Small intestine (tissue), 16 donors: ENCODE results near the gene MEGF11. TPM values are rescaled to one million over a fixed set of nuclear protein-coding genes. Genes with fewer than 3 reads are reported as not detected.

ENCODE experiments used
- DNase-seq, 2 donors: peaks; one replicate each; pipeline versions ENCODE4 v3.0.0 to v3.0.0-alpha.2; 2013
- FAIRE-seq: peaks from 2 replicates; lab custom pipeline; 2012; peaks lifted over from hg19 to GRCh38; lab: Jason Lieb, UNC
- H3K27ac ChIP-seq, 3 donors: one replicate each; pipeline ENCODE4 v1.5.1; 2013; ENCODE audit warnings: low read length in 2 of 3, mild to moderate bottlenecking in 2 of 3, control low read depth in 1 of 3, inconsistent platforms in 1 of 3, low read depth in 1 of 3, moderate library complexity in 1 of 3
- H3K27me3 ChIP-seq, 3 donors: one replicate each; pipeline ENCODE4 v1.6.1; 2013; ENCODE audit warnings: low read length in 3 of 3, inconsistent platforms in 1 of 3; ENCODE audit not compliant: control insufficient read depth in 3 of 3, insufficient read depth in 3 of 3
- H3K36me3 ChIP-seq, 3 donors: one replicate each; pipeline ENCODE4 v1.6.1; 2013; ENCODE audit warnings: low read length in 3 of 3, inconsistent platforms in 1 of 3, low read depth in 1 of 3, mild to moderate bottlenecking in 1 of 3, moderate library complexity in 1 of 3; ENCODE audit not compliant: control insufficient read depth in 3 of 3, insufficient read depth in 2 of 3
- H3K4me1 ChIP-seq, 3 donors: one replicate each; pipeline ENCODE4 v1.6.1; 2013; ENCODE audit warnings: low read length in 2 of 3, inconsistent platforms in 1 of 3, low read depth in 1 of 3, mild to moderate bottlenecking in 1 of 3, moderate library complexity in 1 of 3; ENCODE audit not compliant: control insufficient read depth in 3 of 3, insufficient read depth in 2 of 3
- H3K4me3 ChIP-seq, 3 donors: one replicate each; pipeline ENCODE4 v1.5.1; 2013; ENCODE audit warnings: low read length in 3 of 3, control low read depth in 1 of 3, inconsistent platforms in 1 of 3, low read depth in 1 of 3, mild to moderate bottlenecking in 1 of 3, moderate library complexity in 1 of 3
- H3K9me3 ChIP-seq, 2 donors: one replicate each; pipeline ENCODE4 v1.6.1; 2013; ENCODE audit warnings: low read depth in 1 of 2, low read length in 1 of 2; ENCODE audit not compliant: control insufficient read depth in 2 of 2, insufficient read depth in 1 of 2
- WGBS, 3 donors: extraction: QIAGEN DNeasy Blood & Tissue Kit; methylation state at CpG; one replicate each; pipeline ENCODE4 v1.1.7; 2013; 5-methylcytosine and 5-hydroxymethylcytosine counted together
- long read RNA-seq, 10 donors: transcript quantifications; one replicate each; lab custom pipeline, GENCODE V29; 2026
- polyA plus RNA-seq, 4 donors: library from polyadenylated mRNA; stranded (reverse) in 3 of 4; unstranded in 1 of 4; fragments of 200-250 nt in 3 of 4; fragments of 120-200 nt in 1 of 4; gene quantifications; one replicate each; pipeline versions ENCODE4 v1.2.1 to v1.2.3, GENCODE V29; 2013
- donor health status: healthy with polysubstance abuse.
- donor health status: control.
- donor health status: control.
- donor health status: Bipolar disorder and iron deficiency.
- donor health status: healthy.

Gene MEGF11
- polyA plus RNA-seq = under 1 TPM in 2 of 4 donors, not detected in 2; 0.24 to 0.41 TPM
- long read RNA-seq, donor 1 = 0 reads
- long read RNA-seq, donor 2 = 0 reads
- long read RNA-seq, donor 3 = 0 reads
- long read RNA-seq, donor 4 = 0 reads
- long read RNA-seq, donor 5 = 0 reads
- long read RNA-seq, donor 6 = 0 reads
- long read RNA-seq, donor 7 = 0 reads
- long read RNA-seq, donor 8 = 0 reads
- long read RNA-seq, donor 9 = 0 reads
- long read RNA-seq, donor 10 = 0 reads

GRCh38 chr15:66253418-66254088 is at the start of gene MEGF11:
MEGF11 (minus strand) TSS chr15:66253750; CDS start chr15:66128403, 125,347 bp downstream.
- Histone ChIP-seq H3K27me3 (peaks cover 10 to 92% (median 46%) of the 10 kb centered on the region in 3 donors), H3K4me3 (peak within 1 kb of the TSS; percentile 22 to 45 (median 25)), H3K9me3 (no peaks in the 10 kb centered on the region), H3K27ac (no peak within 1 kb of the TSS), H3K4me1 (peaks cover 0 to 15% (median 2%) of the 10 kb centered on the region in 3 donors), H3K36me3 (no peaks in the 10 kb centered on the region)
- DNase-seq (peak in 1 of 2 donors; percentile 42), FAIRE-seq (no peak)
- WGBS, 3 donors = 0 to 1% (median 1%) methylated on average over 38 to 64 of the region's 64 CpGs

GRCh38 chr15:66302489-66303278 is 49.1 kb upstream of the MEGF11 start:
- Histone ChIP-seq H3K4me1 (no peaks in the 10 kb centered on the region), H3K27me3 (no peaks in the 10 kb centered on the region), H3K27ac (no peak overlapping the region), H3K4me3 (no peak overlapping the region), H3K36me3 (peaks cover 0 to 33% (median 0%) of the 10 kb centered on the region in 3 donors), H3K9me3 (no peaks in the 10 kb centered on the region)
- WGBS, 3 donors = 91 to 93% (median 91%) methylated on average over 5 of the region's 5 CpGs
- FAIRE-seq (no peak), DNase-seq (no peak)

GRCh38 chr15:66298803-66299251 is 45.3 kb upstream of the MEGF11 start:
- Histone ChIP-seq H3K9me3 (no peaks in the 10 kb centered on the region), H3K4me1 (peaks cover 0 to 5% (median 2%) of the 10 kb centered on the region in 3 donors), H3K27me3 (no peaks in the 10 kb centered on the region), H3K27ac (no peak overlapping the region), H3K36me3 (peaks cover 0 to 22% (median 0%) of the 10 kb centered on the region in 3 donors), H3K4me3 (no peak overlapping the region)
- DNase-seq = no peak
- 78 to 84% (median 83%) methylated on average over 4 of the region's 4 CpGs for WGBS, 3 donors
- FAIRE-seq = no peak

- Histone ChIP-seq H3K9me3 (no peaks in the 10 kb centered on the region), H3K27me3 (no peaks in the 10 kb centered on the region), H3K4me1 (peaks cover 0 to 21% (median 5%) of the 10 kb centered on the region in 3 donors), H3K27ac (no peak overlapping the region), H3K36me3 (peaks cover 0 to 15% (median 0%) of the 10 kb centered on the region in 3 donors), H3K4me3 (no peak overlapping the region)
- WGBS, 3 donors = 69 to 82% (median 79%) methylated on average over 5 of the region's 5 CpGs
- DNase-seq = no peak
- no peak for FAIRE-seq
Observed at GRCh38 chr15:66296186-66296585, 42.6 kb upstream of the MEGF11 start.

GRCh38 chr15:66294932-66295235 is 41.3 kb upstream of the MEGF11 start:
- 47 to 50% (median 49%) methylated on average over 3 of the region's 3 CpGs for WGBS, 3 donors
- no peaks in the 10 kb centered on the region for H3K9me3 ChIP-seq
- no peak overlapping the region for H3K4me3 ChIP-seq
- no peak overlapping the region for H3K27ac ChIP-seq
- DNase-seq (no peak), FAIRE-seq (no peak)
- no peaks in the 10 kb centered on the region for H3K27me3 ChIP-seq
- peaks cover 0 to 21% (median 5%) of the 10 kb centered on the region in 3 donors for H3K4me1 ChIP-seq
- peaks cover 0 to 15% (median 0%) of the 10 kb centered on the region in 3 donors for H3K36me3 ChIP-seq

- no peak for FAIRE-seq
Observed at GRCh38 chr15:66294157-66294931, 40.8 kb upstream of the MEGF11 start.

GRCh38 chr15:66293419-66294156 is 40.0 kb upstream of the MEGF11 start, which contains the start of gene DIS3L:
DIS3L (plus strand) TSS chr15:66293568; CDS start chr15:66293597, 29 bp downstream.
- 0% methylated on average over 60 to 92 of the region's 92 CpGs for WGBS, 3 donors
- no peaks in the 10 kb centered on the region for H3K27me3 ChIP-seq
- peak within 1 kb of the TSS; percentile 53 to 78 (median 60) for H3K4me3 ChIP-seq
- peak within 1 kb of the TSS; percentile 91 to 95 (median 93) for H3K27ac ChIP-seq
- H3K4me1 ChIP-seq = peaks cover 0 to 21% (median 7%) of the 10 kb centered on the region in 3 donors
- DNase-seq (peak; percentile 78 to 90), FAIRE-seq (no peak)
- peaks cover 0 to 3% (median 0%) of the 10 kb centered on the region in 3 donors for H3K36me3 ChIP-seq
- H3K9me3 ChIP-seq = no peaks in the 10 kb centered on the region

More at GRCh38 chr15:66294157-66294931, 40.8 kb upstream of the MEGF11 start:
- no peaks in the 10 kb centered on the region for H3K27me3 ChIP-seq
- no peaks in the 10 kb centered on the region for H3K9me3 ChIP-seq
- peaks cover 0 to 21% (median 5%) of the 10 kb centered on the region in 3 donors for H3K4me1 ChIP-seq
- peak overlapping the region; percentile 91 to 95 (median 93) for H3K27ac ChIP-seq
- DNase-seq = peak; percentile 65 to 75
- peaks cover 0 to 11% (median 0%) of the 10 kb centered on the region in 3 donors for H3K36me3 ChIP-seq
- peak overlapping the region; percentile 53 to 78 (median 60) for H3K4me3 ChIP-seq
- 2 to 6% (median 4%) methylated on average over 16 of the region's 16 CpGs for WGBS, 3 donors
